Activated T-cell treated with anti-CD3 and anti-CD28 coated beads, Interleukin-2, amount 50 U/mL, for 48 hours (primary cell): Measurements from ENCODE around the gene CDH23.
A peak's percentile ranks its signal among the peaks of the same experiment; 100 is the strongest.

Experiments
- DNase-seq, 2 experiments: peaks; one replicate each; pipeline ENCODE4 v3.0.0-alpha.2; 2020

Gene CDH23

GRCh38 chr10:71569775-71570588 lies 173.3 kb downstream of the CDH23 start:
- DNase-seq = peak; percentile 86 to 92

GRCh38 chr10:71571460-71572175 lies 174.9 kb downstream of the CDH23 start:
- no peak for DNase-seq

- no peak for DNase-seq
These were observed 176.2 kb downstream of the CDH23 start for GRCh38 chr10:71572962-71573361.

- no peak for DNase-seq
These were observed 177.1 kb downstream of the CDH23 start for GRCh38 chr10:71573562-71574518.

- DNase-seq = no peak
These were observed 178.7 kb downstream of the CDH23 start for GRCh38 chr10:71575451-71575850.

- no peak for DNase-seq
These were observed 179.4 kb downstream of the CDH23 start for GRCh38 chr10:71575934-71576801.

GRCh38 chr10:71576842-71577241 lies 180.1 kb downstream of the CDH23 start:
- DNase-seq = no peak

GRCh38 chr10:71577345-71577744 lies 180.6 kb downstream of the CDH23 start:
- no peak for DNase-seq

GRCh38 chr10:71578069-71578468 lies 181.3 kb downstream of the CDH23 start:
- DNase-seq = no peak

GRCh38 chr10:71579668-71580067 lies 182.9 kb downstream of the CDH23 start:
- no peak for DNase-seq

- DNase-seq = no peak
These were observed 183.7 kb downstream of the CDH23 start for GRCh38 chr10:71580415-71580814.

- no peak for DNase-seq
These were observed 184.2 kb downstream of the CDH23 start for GRCh38 chr10:71580926-71581325.

- DNase-seq = no peak
These were observed 184.7 kb downstream of the CDH23 start for GRCh38 chr10:71581376-71581775.

GRCh38 chr10:71582019-71582418 lies 185.3 kb downstream of the CDH23 start:
- no peak for DNase-seq

GRCh38 chr10:71582506-71583475 lies 186.1 kb downstream of the CDH23 start:
- no peak for DNase-seq

GRCh38 chr10:71584461-71584860 lies 187.7 kb downstream of the CDH23 start:
- no peak for DNase-seq

- no peak for DNase-seq
These were observed 188.3 kb downstream of the CDH23 start for GRCh38 chr10:71584902-71585563.

- no peak for DNase-seq
These were observed 189.0 kb downstream of the CDH23 start for GRCh38 chr10:71585564-71586290.

GRCh38 chr10:71587941-71588573 lies 191.3 kb downstream of the CDH23 start:
- DNase-seq = no peak
